K562 (cell line): ENCODE results near the gene SKP2. TPM values are rescaled to one million over a fixed set of nuclear protein-coding genes. Genes with fewer than 3 reads are reported as not detected.

Experiments used
- BRCA1 ChIP-seq, 2 experiments: fragments of 450-650 bp in 1 of 2; sonication (generic) in 1 of 2; formaldehyde crosslinking in 1 of 2; IDR thresholded peaks; 2 replicates each; pipeline versions ENCODE4 v1.5.0 to v1.6.1; 2017 to 2020; ENCODE audit warnings: mild to moderate bottlenecking in 1 of 2, missing genetic modification reagents in 1 of 2
- ERF ChIP-seq: fragments of 450-650 bp; formaldehyde crosslinking; IDR thresholded peaks from 2 replicates; pipeline ENCODE4 v1.4.0; 2020; ENCODE audit warnings: mild to moderate bottlenecking, mixed read lengths
- FOXJ3 ChIP-seq: sonication (generic); formaldehyde crosslinking; IDR thresholded peaks from 2 replicates; pipeline ENCODE4 v1.4.0; 2020; ENCODE audit warnings: mild to moderate bottlenecking, missing genetic modification reagents
- HCFC1 ChIP-seq: IDR thresholded peaks from 2 replicates; pipeline ENCODE4 v1.6.1; 2012; ENCODE audit warnings: low read depth, low read length, improper control_type of control experiment
- MAZ ChIP-seq, 2 experiments: fragments of 450-650 bp in 1 of 2; sonication (generic) in 1 of 2; formaldehyde crosslinking; IDR thresholded peaks in 1 of 2; conservative IDR thresholded peaks in 1 of 2; 2 replicates each; pipeline versions ENCODE4 v1.4.0 to v1.5.0; 2020; ENCODE audit warnings: mild to moderate bottlenecking in 1 of 2, missing genetic modification reagents in 1 of 2
- MTA2 ChIP-seq: fragments of 450-650 bp; IDR thresholded peaks from 2 replicates; pipeline ENCODE4 v1.6.1; 2016; ENCODE audit warnings: low read depth
- PHB2 ChIP-seq: fragments of 450-650 bp; IDR thresholded peaks from 2 replicates; pipeline ENCODE4 v1.6.1; 2017; ENCODE audit warnings: low read depth
- POLR2AphosphoS2 ChIP-seq: IDR thresholded peaks from 2 replicates; pipeline ENCODE4 v1.6.1; 2012; ENCODE audit warnings: low read length, improper control_type of control experiment
- PRPF4 ChIP-seq: fragments of 200-400 bp; formaldehyde crosslinking; IDR thresholded peaks from one replicate; pipeline ENCODE4 v1.6.1; 2017; ENCODE audit warnings: low read length, low read depth, mild to moderate bottlenecking; ENCODE audit not compliant: insufficient read depth, poor library complexity, severe bottlenecking
- RUNX1 ChIP-seq: sonication (generic); IDR thresholded peaks from 2 replicates; pipeline ENCODE4 v1.6.1; 2016; ENCODE audit warnings: antibody characterized with exemption, low read depth
- SP1 ChIP-seq: sonication (generic); formaldehyde crosslinking; IDR thresholded peaks from 2 replicates; pipeline ENCODE4 v1.8.1; 2022; ENCODE audit warnings: mild to moderate bottlenecking, missing genetic modification reagents
- THRAP3 ChIP-seq: fragments of 450-650 bp; IDR thresholded peaks from 2 replicates; pipeline ENCODE4 v1.6.1; 2016; ENCODE audit warnings: mild to moderate bottlenecking, inconsistent platforms, borderline replicate concordance
- TRIM24 ChIP-seq, 2 experiments: fragments of 450-650 bp; IDR thresholded peaks; 2 replicates each; pipeline ENCODE4 v1.6.1; 2016
- XRCC5 ChIP-seq: fragments of 200-400 bp; formaldehyde crosslinking; IDR thresholded peaks from 2 replicates; pipeline ENCODE4 v1.6.1; 2017; ENCODE audit warnings: low read depth, mild to moderate bottlenecking, low read length
- ZEB2 ChIP-seq: fragments of 450-650 bp; IDR thresholded peaks from 2 replicates; pipeline ENCODE4 v1.6.1; 2016
- ZNF384 ChIP-seq: IDR thresholded peaks from 2 replicates; pipeline ENCODE4 v1.6.1; 2012; ENCODE audit warnings: low read depth, low read length, improper control_type of control experiment
- polyA plus RNA-seq, 8 experiments: library from polyadenylated mRNA; depleted of rRNA in 4 of 8; stranded (reverse) in 5 of 8; unstranded in 3 of 8; fragments of >200 nt; fragmentation: Nextera tagmentation in 2 of 8; fragmentation: Illumina TruSeq in 1 of 8; extraction: Ambion mirVana in 2 of 8; extraction: Trizol in 1 of 8; gene quantifications; 2 replicates each; pipeline versions ENCODE4 v1.2.1 to v1.2.3, GENCODE V29; 2011 to 2014; ENCODE audit warnings: inconsistent platforms in 1 of 8, missing spikeins in 1 of 8
- total RNA-seq, 7 experiments: library from RNA; depleted of rRNA in 6 of 7; stranded (reverse); fragments of >200 nt in 6 of 7; fragmentation: Illumina TruSeq in 2 of 7; extraction: Trizol in 2 of 7; gene quantifications; 2 replicates each; pipeline versions ENCODE4 v1.2.1 to v1.2.3, GENCODE V29; 2011 to 2021; ENCODE audit warnings: low replicate concordance in 1 of 7
- TF ChIP-seq, protein P1 (sequence below): sonication (generic); formaldehyde crosslinking; IDR thresholded peaks from 2 replicates; pipeline ENCODE4 v1.8.0; 2023; ENCODE audit warnings: mild to moderate bottlenecking, missing genetic modification reagents
- TF ChIP-seq, protein P2 (sequence below): sonication (generic); formaldehyde crosslinking; IDR thresholded peaks from 2 replicates; pipeline ENCODE4 v1.8.0; 2023; ENCODE audit warnings: missing genetic modification reagents, mild to moderate bottlenecking, borderline replicate concordance
- TF ChIP-seq, protein P3 (sequence below): fragments of 250-450 bp; sonication (Bioruptor Pico); IDR thresholded peaks from 2 replicates; pipeline ENCODE4 v1.8.0; 2021; ENCODE audit warnings: moderate library complexity, mild to moderate bottlenecking, inconsistent platforms

The SKP2 gene
- total and polyA plus RNA-seq, 9 of the 15 experiments (the other 6 are each of a cell fraction or from before 2014, with no cell fraction given) = 30.0 to 97.5 (median 80.8) TPM

DNA sequence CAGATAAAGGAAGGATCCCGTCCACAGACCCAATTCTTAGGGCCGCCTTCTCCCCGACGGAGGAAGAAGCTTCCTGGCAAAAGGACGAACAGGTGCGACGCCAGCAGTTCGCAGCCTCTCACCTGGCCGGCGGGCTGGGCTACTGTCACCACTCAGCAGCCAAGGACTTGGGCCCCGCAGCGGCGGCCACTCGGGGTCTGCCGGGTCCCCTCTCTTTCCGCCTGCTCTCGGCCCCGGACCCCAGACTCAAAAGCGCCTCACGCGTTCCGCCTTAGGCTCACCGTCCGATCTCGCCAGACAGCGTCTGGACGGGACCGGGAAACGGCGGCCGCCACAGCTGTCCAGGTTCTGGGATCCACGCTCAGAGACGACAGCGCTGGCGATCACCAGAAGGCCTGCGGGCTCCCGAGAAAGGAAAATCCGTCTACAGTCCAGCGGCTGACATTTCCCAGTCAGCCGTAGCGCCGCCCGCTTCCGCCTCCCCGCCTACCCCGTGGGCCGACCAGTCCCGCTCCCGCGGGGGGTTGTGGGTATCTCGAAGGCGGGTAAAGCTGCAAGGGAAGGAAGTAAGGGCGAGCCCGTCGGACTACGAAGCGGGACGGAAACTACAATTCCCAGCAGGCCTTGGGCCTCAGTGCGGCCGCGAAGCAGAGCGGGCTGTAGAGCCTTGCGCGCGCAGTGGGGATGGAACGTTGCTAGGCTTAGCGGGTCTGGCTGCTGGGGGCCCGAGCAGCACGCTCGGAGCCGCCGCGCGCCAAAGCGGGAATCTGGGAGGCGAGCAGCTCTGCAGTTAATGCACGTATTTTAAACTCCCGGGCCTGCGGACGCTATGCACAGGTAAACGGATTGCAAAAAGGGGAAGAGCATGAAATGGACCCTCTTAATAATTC lies at the start of gene SKP2, which contains the start of gene LMBRD2 (continued):
- TF ChIP-seq, protein P1, sequence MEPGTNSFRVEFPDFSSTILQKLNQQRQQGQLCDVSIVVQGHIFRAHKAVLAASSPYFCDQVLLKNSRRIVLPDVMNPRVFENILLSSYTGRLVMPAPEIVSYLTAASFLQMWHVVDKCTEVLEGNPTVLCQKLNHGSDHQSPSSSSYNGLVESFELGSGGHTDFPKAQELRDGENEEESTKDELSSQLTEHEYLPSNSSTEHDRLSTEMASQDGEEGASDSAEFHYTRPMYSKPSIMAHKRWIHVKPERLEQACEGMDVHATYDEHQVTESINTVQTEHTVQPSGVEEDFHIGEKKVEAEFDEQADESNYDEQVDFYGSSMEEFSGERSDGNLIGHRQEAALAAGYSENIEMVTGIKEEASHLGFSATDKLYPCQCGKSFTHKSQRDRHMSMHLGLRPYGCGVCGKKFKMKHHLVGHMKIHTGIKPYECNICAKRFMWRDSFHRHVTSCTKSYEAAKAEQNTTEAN (CRISPR knock-in tag) = 0 out of 2 replicates have a peak, but pooled peaks have one; percentile 36
- TF ChIP-seq, protein P2, sequence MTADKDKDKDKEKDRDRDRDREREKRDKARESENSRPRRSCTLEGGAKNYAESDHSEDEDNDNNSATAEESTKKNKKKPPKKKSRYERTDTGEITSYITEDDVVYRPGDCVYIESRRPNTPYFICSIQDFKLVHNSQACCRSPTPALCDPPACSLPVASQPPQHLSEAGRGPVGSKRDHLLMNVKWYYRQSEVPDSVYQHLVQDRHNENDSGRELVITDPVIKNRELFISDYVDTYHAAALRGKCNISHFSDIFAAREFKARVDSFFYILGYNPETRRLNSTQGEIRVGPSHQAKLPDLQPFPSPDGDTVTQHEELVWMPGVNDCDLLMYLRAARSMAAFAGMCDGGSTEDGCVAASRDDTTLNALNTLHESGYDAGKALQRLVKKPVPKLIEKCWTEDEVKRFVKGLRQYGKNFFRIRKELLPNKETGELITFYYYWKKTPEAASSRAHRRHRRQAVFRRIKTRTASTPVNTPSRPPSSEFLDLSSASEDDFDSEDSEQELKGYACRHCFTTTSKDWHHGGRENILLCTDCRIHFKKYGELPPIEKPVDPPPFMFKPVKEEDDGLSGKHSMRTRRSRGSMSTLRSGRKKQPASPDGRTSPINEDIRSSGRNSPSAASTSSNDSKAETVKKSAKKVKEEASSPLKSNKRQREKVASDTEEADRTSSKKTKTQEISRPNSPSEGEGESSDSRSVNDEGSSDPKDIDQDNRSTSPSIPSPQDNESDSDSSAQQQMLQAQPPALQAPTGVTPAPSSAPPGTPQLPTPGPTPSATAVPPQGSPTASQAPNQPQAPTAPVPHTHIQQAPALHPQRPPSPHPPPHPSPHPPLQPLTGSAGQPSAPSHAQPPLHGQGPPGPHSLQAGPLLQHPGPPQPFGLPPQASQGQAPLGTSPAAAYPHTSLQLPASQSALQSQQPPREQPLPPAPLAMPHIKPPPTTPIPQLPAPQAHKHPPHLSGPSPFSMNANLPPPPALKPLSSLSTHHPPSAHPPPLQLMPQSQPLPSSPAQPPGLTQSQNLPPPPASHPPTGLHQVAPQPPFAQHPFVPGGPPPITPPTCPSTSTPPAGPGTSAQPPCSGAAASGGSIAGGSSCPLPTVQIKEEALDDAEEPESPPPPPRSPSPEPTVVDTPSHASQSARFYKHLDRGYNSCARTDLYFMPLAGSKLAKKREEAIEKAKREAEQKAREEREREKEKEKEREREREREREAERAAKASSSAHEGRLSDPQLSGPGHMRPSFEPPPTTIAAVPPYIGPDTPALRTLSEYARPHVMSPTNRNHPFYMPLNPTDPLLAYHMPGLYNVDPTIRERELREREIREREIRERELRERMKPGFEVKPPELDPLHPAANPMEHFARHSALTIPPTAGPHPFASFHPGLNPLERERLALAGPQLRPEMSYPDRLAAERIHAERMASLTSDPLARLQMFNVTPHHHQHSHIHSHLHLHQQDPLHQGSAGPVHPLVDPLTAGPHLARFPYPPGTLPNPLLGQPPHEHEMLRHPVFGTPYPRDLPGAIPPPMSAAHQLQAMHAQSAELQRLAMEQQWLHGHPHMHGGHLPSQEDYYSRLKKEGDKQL = no peak
- TF ChIP-seq XRCC5 (no peak), THRAP3 (no peak), SP1 (peak; percentile 70; the same call in 1 of the 2 replicates), POLR2AphosphoS2 (no peak; the same call in 1 of the 2 replicates), ERF (CRISPR knock-in tag) (no peak), ZEB2 (no peak), HCFC1 (peak; percentile 99), MTA2 (no peak), ZNF384 (0 out of 2 replicates have a peak, but pooled peaks have one; percentile 12), PHB2 (no peak), PRPF4 (no peak), MAZ (CRISPR knock-in tag; conservative IDR thresholded peaks at IDR 0.05 in 1 of 2, IDR thresholded peaks at IDR 0.05 in 1 of 2) (peak; percentile 65 to 81; a peak in 2 of 4 replicates), TRIM24 (IDR thresholded peaks at IDR 0.05) (0 out of 4 replicates have a peak, but pooled peaks of 1 of the 2 experiments have one; percentile 42), FOXJ3 (CRISPR knock-in tag) (no peak), RUNX1 (0 out of 2 replicates have a peak, but pooled peaks have one; percentile 4), BRCA1 (IDR thresholded peaks at IDR 0.05) (no peak), BRCA1 (CRISPR knock-in tag; IDR thresholded peaks at IDR 0.05) (no peak)
- TF ChIP-seq, protein P3, sequence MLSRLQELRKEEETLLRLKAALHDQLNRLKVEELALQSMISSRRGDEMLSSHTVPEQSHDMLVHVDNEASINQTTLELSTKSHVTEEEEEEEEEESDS = no peak
